Erythroblast (primary cell): ENCODE results near the gene PHLDB1.

Experiments
- GATA1 ChIP-seq: IDR thresholded peaks from 2 replicates; pipeline ENCODE4 v1.6.1; 2011; ENCODE audit warnings: low read depth, mild to moderate bottlenecking, control low read depth, low read length, moderate library complexity
- POLR2A ChIP-seq: IDR thresholded peaks from 2 replicates; pipeline ENCODE4 v1.6.1; 2011; ENCODE audit warnings: mild to moderate bottlenecking, low read length

- no peak for TF ChIP-seq POLR2A
- no peak for TF ChIP-seq GATA1
These were observed 34.1 kb downstream of the PHLDB1 start for GRCh38 chr11:118641397-118642019.
